GM12878 (cell line): ENCODE results near the gene SRC.

Experiments used
- BCL11A ChIP-seq: IDR thresholded peaks from 2 replicates; pipeline ENCODE4 v1.6.1; 2011; ENCODE audit warnings: low read depth, low read length
- CEBPB ChIP-seq, 2 experiments: fragments of 150-350 bp in 1 of 2; IDR thresholded peaks; 2 replicates each; pipeline ENCODE4 v1.6.1; 2012 to 2014; ENCODE audit warnings: low read depth in 2 of 2, low read length in 2 of 2, borderline replicate concordance in 1 of 2, inconsistent platforms in 1 of 2
- ESRRA ChIP-seq: IDR thresholded peaks from 2 replicates; pipeline ENCODE4 v1.6.1; 2012; ENCODE audit warnings: mild to moderate bottlenecking, low read length, improper control_type of control experiment
- RAD21 ChIP-seq: IDR thresholded peaks from 2 replicates; pipeline ENCODE4 v1.6.1; 2011; ENCODE audit warnings: mild to moderate bottlenecking, low read depth, low read length, moderate library complexity; ENCODE audit not compliant: insufficient read depth
- RCOR1 ChIP-seq: conservative IDR thresholded peaks from 2 replicates; pipeline ENCODE4 v1.6.1; 2012; ENCODE audit warnings: low read depth, low read length, improper control_type of control experiment
- SUZ12 ChIP-seq: fragments of 200-600 bp; sonication (generic); IDR thresholded peaks from one replicate; pipeline ENCODE4 v1.6.1; 2018; ENCODE audit warnings: antibody characterized with exemption, mild to moderate bottlenecking; ENCODE audit not compliant: unreplicated experiment
- TF ChIP-seq, protein P1 (sequence below), 3 experiments: IDR thresholded peaks in 2 of 3; conservative IDR thresholded peaks in 1 of 3; 2 replicates each; pipeline ENCODE4 v1.5.1; 2011; ENCODE audit warnings: low read depth in 3 of 3, low read length in 3 of 3, mild to moderate bottlenecking in 3 of 3, control low read depth in 2 of 3, moderate library complexity in 2 of 3, inconsistent platforms in 1 of 3, mixed read lengths in 1 of 3; ENCODE audit not compliant: control insufficient read depth in 2 of 3, insufficient read depth in 1 of 3; ENCODE audit errors: extremely low read depth in 1 of 3
- TF ChIP-seq, protein P2 (sequence below): fragments of 450-650 bp; IDR thresholded peaks from 2 replicates; pipeline ENCODE4 v1.6.1; 2018; ENCODE audit warnings: borderline replicate concordance, mild to moderate bottlenecking; ENCODE audit not compliant: partially characterized antibody

DNA sequence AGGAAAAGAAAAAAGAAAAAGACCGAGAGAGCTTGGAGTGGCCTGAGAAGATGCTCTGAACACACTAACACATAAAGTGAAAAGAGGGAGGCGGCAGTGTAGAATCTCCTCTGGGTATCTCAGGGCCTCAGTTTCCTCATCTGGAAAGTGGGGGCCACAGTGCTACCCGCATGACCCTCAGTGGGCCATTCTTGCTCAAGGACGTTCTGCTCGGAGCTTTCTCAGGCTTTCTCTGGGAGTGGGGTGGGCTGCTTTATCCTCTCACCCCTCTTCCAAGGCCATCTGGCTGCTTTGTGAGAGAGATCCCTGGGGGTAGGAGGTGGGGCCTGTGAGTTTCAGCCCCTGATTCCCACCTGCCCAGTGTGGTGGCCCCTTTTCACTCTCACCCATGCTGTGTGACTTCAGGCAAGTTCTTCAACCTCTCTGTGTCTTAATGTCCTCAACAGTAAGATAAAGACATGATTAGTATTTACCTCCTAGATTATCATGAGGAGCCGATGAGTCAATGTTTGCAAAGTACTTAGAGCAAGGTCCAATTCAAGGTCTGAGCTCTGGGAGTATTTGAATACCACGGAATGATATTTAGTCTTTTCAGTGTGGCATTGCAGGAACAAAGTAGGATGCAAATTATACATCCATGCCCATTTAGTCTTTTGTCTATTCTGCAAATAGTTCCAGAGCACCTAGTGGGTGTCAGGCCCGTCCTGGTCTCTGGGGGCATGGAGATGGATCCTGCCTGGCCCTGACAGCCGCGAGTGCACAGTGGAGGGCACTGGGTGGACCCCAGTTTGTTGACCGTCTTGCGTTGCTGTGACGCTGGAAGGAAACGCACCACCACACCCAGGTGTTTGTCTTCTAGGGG, 34.3 kb downstream of the SRC start:
- TF ChIP-seq, protein P1, sequence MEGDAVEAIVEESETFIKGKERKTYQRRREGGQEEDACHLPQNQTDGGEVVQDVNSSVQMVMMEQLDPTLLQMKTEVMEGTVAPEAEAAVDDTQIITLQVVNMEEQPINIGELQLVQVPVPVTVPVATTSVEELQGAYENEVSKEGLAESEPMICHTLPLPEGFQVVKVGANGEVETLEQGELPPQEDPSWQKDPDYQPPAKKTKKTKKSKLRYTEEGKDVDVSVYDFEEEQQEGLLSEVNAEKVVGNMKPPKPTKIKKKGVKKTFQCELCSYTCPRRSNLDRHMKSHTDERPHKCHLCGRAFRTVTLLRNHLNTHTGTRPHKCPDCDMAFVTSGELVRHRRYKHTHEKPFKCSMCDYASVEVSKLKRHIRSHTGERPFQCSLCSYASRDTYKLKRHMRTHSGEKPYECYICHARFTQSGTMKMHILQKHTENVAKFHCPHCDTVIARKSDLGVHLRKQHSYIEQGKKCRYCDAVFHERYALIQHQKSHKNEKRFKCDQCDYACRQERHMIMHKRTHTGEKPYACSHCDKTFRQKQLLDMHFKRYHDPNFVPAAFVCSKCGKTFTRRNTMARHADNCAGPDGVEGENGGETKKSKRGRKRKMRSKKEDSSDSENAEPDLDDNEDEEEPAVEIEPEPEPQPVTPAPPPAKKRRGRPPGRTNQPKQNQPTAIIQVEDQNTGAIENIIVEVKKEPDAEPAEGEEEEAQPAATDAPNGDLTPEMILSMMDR (IDR thresholded peaks at IDR 0.05 in 2 of 3, conservative IDR thresholded peaks at IDR 0.05 in 1 of 3; ENCODE audit: control insufficient read depth in 2 of 3, extremely low read depth in 1 of 3, insufficient read depth in 1 of 3, low read depth in 3 of 3, low read length in 3 of 3) = no peak
- TF ChIP-seq, protein P2, sequence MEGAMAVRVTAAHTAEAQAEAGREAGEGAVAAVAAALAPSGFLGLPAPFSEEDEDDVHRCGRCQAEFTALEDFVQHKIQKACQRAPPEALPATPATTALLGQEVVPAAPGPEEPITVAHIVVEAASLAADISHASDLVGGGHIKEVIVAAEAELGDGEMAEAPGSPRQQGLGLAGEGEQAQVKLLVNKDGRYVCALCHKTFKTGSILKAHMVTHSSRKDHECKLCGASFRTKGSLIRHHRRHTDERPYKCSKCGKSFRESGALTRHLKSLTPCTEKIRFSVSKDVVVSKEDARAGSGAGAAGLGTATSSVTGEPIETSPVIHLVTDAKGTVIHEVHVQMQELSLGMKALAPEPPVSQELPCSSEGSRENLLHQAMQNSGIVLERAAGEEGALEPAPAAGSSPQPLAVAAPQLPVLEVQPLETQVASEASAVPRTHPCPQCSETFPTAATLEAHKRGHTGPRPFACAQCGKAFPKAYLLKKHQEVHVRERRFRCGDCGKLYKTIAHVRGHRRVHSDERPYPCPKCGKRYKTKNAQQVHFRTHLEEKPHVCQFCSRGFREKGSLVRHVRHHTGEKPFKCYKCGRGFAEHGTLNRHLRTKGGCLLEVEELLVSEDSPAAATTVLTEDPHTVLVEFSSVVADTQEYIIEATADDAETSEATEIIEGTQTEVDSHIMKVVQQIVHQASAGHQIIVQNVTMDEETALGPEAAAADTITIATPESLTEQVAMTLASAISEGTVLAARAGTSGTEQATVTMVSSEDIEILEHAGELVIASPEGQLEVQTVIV = no peak
- TF ChIP-seq ESRRA (no peak), RAD21 (no peak), CEBPB (IDR thresholded peaks at IDR 0.05; ENCODE audit: borderline replicate concordance in 1 of 2, low read depth in 2 of 2, low read length in 2 of 2) (no peak), SUZ12 (no peak), RCOR1 (no peak), BCL11A (no peak)
